SU-DHL-6 (cell line): Measurements from ENCODE around the gene ACACB.

Experiments used
- H2AFZ ChIP-seq: fragments of 200-600 bp; sonication (generic); 2 replicates; pipeline ENCODE4 v1.6.1; 2014; ENCODE audit warnings: low read depth, mild to moderate bottlenecking, moderate library complexity, mixed read lengths, antibody characterized with exemption, low read length; ENCODE audit not compliant: severe bottlenecking
- H3F3A ChIP-seq: fragments of 200-600 bp; shearing (Covaris generic); 2 replicates; pipeline ENCODE4 v1.6.0; 2016; ENCODE audit warnings: antibody characterized with exemption, mild to moderate bottlenecking; ENCODE audit not compliant: insufficient read depth
- H3K27ac ChIP-seq: fragments of 200-600 bp; sonication (generic); 2 replicates; pipeline ENCODE4 v1.5.1; 2016; ENCODE audit warnings: low read depth, mild to moderate bottlenecking, low read length, moderate library complexity, mixed read lengths
- H3K27me3 ChIP-seq: fragments of 200-600 bp; sonication (generic), shearing (Covaris generic); 2 replicates; pipeline ENCODE4 v1.6.0; 2014; ENCODE audit warnings: mild to moderate bottlenecking, low read length
- H3K36me3 ChIP-seq: fragments of 200-600 bp; sonication (generic); 2 replicates; pipeline ENCODE4 v1.6.1; 2014; ENCODE audit warnings: mild to moderate bottlenecking, low read length, mixed read lengths
- H3K4me2 ChIP-seq: fragments of 300-600, 200-600 bp; shearing (Covaris generic), sonication (generic); 2 replicates; pipeline ENCODE4 v1.6.0; 2014; ENCODE audit warnings: low read length, low read depth, mild to moderate bottlenecking; ENCODE audit not compliant: poor library complexity, severe bottlenecking
- H3K4me3 ChIP-seq: fragments of 200-600 bp; sonication (generic); 2 replicates; pipeline ENCODE4 v1.5.1; 2014; ENCODE audit warnings: antibody characterized with exemption, low read length, mild to moderate bottlenecking, mixed read lengths; ENCODE audit not compliant: insufficient read depth, poor library complexity, severe bottlenecking
- H3K79me2 ChIP-seq: fragments of 200-600 bp; sonication (generic); 2 replicates; pipeline ENCODE4 v1.6.1; 2014; ENCODE audit warnings: mild to moderate bottlenecking, low read length, moderate library complexity; ENCODE audit not compliant: insufficient read depth
- H3K9ac ChIP-seq: fragments of 200-600 bp; sonication (generic); 2 replicates; pipeline ENCODE4 v1.7.0; 2014; ENCODE audit warnings: mild to moderate bottlenecking, low read length
- H3K9me2 ChIP-seq: fragments of 200-600 bp; sonication (generic); replicated peaks from 2 replicates; pipeline ENCODE4 v1.6.1; 2014; ENCODE audit warnings: low read length; ENCODE audit not compliant: insufficient read depth
- H3K9me3 ChIP-seq: fragments of 200-600 bp; sonication (generic); 2 replicates; pipeline ENCODE4 v1.6.1; 2014; ENCODE audit warnings: low read length, mixed read lengths; ENCODE audit not compliant: insufficient read depth
- H4K20me1 ChIP-seq: fragments of 200-600 bp; sonication (generic); 2 replicates; pipeline ENCODE4 v1.6.1; 2014; ENCODE audit warnings: low read depth, mild to moderate bottlenecking, antibody characterized with exemption, low read length, moderate library complexity, mixed read lengths
- CTCF ChIP-seq: fragments of 200-600 bp; sonication (generic); IDR thresholded peaks from one replicate; pipeline ENCODE4 v1.5.1; 2017; ENCODE audit warnings: antibody characterized with exemption, mild to moderate bottlenecking, low read length, moderate library complexity; ENCODE audit not compliant: insufficient read depth, poor library complexity, severe bottlenecking
- EZH2phosphoT487 ChIP-seq: fragments of 200-600 bp; sonication (generic), shearing (Covaris generic); conservative IDR thresholded peaks from 2 replicates; pipeline ENCODE4 v1.6.1; 2018; ENCODE audit warnings: mild to moderate bottlenecking, antibody characterized with exemption, low read length, moderate library complexity, mixed read lengths

The ACACB gene

GRCh38 chr12:109200825-109201495 lies 84.6 kb downstream of the ACACB start:
- Histone ChIP-seq H3K36me3 (no peaks in the 10 kb centered on the region), H3K27me3 (no peaks in the 10 kb centered on the region), H3K79me2 (no peaks in the 10 kb centered on the region), H3K27ac (no peak overlapping the region), H4K20me1 (no peaks in the 10 kb centered on the region), H3K9me2 (no peaks in the 10 kb centered on the region), H3K9me3 (no peaks in the 10 kb centered on the region), H2AFZ (no peak overlapping the region), H3K4me3 (no peak overlapping the region), H3F3A (no peaks in the 10 kb centered on the region), H3K9ac (no peak overlapping the region), H3K4me2 (no peak overlapping the region)
- TF ChIP-seq EZH2phosphoT487 (no peak), CTCF (no peak)

GRCh38 chr12:109201496-109201885 lies 85.1 kb downstream of the ACACB start:
- no peaks in the 10 kb centered on the region for H3F3A ChIP-seq
- no peak overlapping the region for H3K4me2 ChIP-seq
- no peaks in the 10 kb centered on the region for H4K20me1 ChIP-seq
- H3K9ac ChIP-seq, result no peak overlapping the region
- TF ChIP-seq EZH2phosphoT487, result no peak
- no peak for TF ChIP-seq CTCF
- H3K9me3 ChIP-seq, result no peaks in the 10 kb centered on the region
- no peak overlapping the region for H2AFZ ChIP-seq
- no peak overlapping the region for H3K27ac ChIP-seq
- no peaks in the 10 kb centered on the region for H3K36me3 ChIP-seq
- H3K79me2 ChIP-seq, result no peaks in the 10 kb centered on the region
- H3K27me3 ChIP-seq, result no peaks in the 10 kb centered on the region
- H3K9me2 ChIP-seq, result no peaks in the 10 kb centered on the region
- no peak overlapping the region for H3K4me3 ChIP-seq

GRCh38 chr12:109202770-109203169 lies 86.4 kb downstream of the ACACB start:
- no peak for TF ChIP-seq CTCF
- no peak for TF ChIP-seq EZH2phosphoT487
- Histone ChIP-seq H4K20me1 (no peaks in the 10 kb centered on the region), H3K36me3 (no peaks in the 10 kb centered on the region), H3K4me2 (no peak overlapping the region), H3K9me3 (no peaks in the 10 kb centered on the region), H3K4me3 (no peak overlapping the region), H3F3A (no peaks in the 10 kb centered on the region), H3K27me3 (no peaks in the 10 kb centered on the region), H2AFZ (no peak overlapping the region), H3K9me2 (no peaks in the 10 kb centered on the region), H3K27ac (no peak overlapping the region), H3K9ac (no peak overlapping the region), H3K79me2 (no peaks in the 10 kb centered on the region)
